ENCODE data around the gene SPRED2. TPM values are rescaled to one million over a fixed set of nuclear protein-coding genes. Genes with fewer than 3 reads are reported as not detected.

The SPRED2 gene
- total RNA-seq, 1 donor from 2014 or later: 54.5 TPM

GRCh38 chr2:65379721-65380171 is 52.7 kb downstream of the SPRED2 start:
- Mint-ChIP-seq H3K27me3 (ENCODE audit: unreplicated experiment) (peaks cover 4% of the 10 kb centered on the region), H3K9me3 (ENCODE audit: unreplicated experiment) (no peaks in the 10 kb centered on the region), H3K27ac (ENCODE audit: unreplicated experiment) (peak overlapping the region; percentile 17), H3K36me3 (ENCODE audit: unreplicated experiment) (no peaks in the 10 kb centered on the region), H3K4me3 (ENCODE audit: unreplicated experiment) (no peak overlapping the region), H3K4me1 (ENCODE audit: low read depth, unreplicated experiment) (peaks cover 47% of the 10 kb centered on the region)
- DNase-seq: no peak
- no peak for TF ChIP-seq CTCF (IDR thresholded peaks at IDR 0.05; ENCODE audit: partially characterized antibody, unreplicated experiment)

GRCh38 chr2:65379223-65379622 is 53.2 kb downstream of the SPRED2 start:
- peaks cover 45% of the 10 kb centered on the region for H3K4me1 Mint-ChIP-seq (ENCODE audit: low read depth, unreplicated experiment)
- TF ChIP-seq CTCF (IDR thresholded peaks at IDR 0.05; ENCODE audit: partially characterized antibody, unreplicated experiment): no peak
- DNase-seq: no peak
- no peaks in the 10 kb centered on the region for H3K36me3 Mint-ChIP-seq (ENCODE audit: unreplicated experiment)
- H3K9me3 Mint-ChIP-seq (ENCODE audit: unreplicated experiment): no peaks in the 10 kb centered on the region
- H3K27me3 Mint-ChIP-seq (ENCODE audit: unreplicated experiment): peaks cover 2% of the 10 kb centered on the region
- no peak overlapping the region for H3K4me3 Mint-ChIP-seq (ENCODE audit: unreplicated experiment)
- peak overlapping the region; percentile 17 for H3K27ac Mint-ChIP-seq (ENCODE audit: unreplicated experiment)

DNA sequence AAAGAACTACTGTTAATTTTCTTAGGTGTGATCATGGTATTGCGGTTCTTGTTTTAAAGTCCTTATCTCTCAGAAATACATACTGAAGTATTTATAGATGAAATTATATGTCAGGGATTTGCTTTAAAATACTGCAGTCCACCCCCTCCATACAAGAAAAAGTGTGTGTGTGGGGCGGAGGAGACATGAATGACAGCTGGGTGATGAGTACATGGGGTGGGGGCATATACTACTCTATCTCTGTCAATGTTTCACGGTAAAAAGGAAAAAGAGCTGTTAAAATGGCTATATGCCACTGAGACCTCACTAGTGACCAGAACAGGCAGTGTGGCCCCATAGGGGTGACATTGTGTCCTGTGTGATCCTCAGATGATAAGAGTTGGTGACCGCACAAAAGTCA is 54.1 kb downstream of the SPRED2 start:
- no peaks in the 10 kb centered on the region for H3K9me3 Mint-ChIP-seq (ENCODE audit: unreplicated experiment)
- no peaks in the 10 kb centered on the region for H3K27me3 Mint-ChIP-seq (ENCODE audit: unreplicated experiment)
- no peak overlapping the region for H3K27ac Mint-ChIP-seq (ENCODE audit: unreplicated experiment)
- DNase-seq: no peak
- TF ChIP-seq CTCF (IDR thresholded peaks at IDR 0.05; ENCODE audit: partially characterized antibody, unreplicated experiment): no peak
- no peak overlapping the region for H3K4me3 Mint-ChIP-seq (ENCODE audit: unreplicated experiment)
- H3K4me1 Mint-ChIP-seq (ENCODE audit: low read depth, unreplicated experiment): peaks cover 42% of the 10 kb centered on the region
- no peaks in the 10 kb centered on the region for H3K36me3 Mint-ChIP-seq (ENCODE audit: unreplicated experiment)

DNA sequence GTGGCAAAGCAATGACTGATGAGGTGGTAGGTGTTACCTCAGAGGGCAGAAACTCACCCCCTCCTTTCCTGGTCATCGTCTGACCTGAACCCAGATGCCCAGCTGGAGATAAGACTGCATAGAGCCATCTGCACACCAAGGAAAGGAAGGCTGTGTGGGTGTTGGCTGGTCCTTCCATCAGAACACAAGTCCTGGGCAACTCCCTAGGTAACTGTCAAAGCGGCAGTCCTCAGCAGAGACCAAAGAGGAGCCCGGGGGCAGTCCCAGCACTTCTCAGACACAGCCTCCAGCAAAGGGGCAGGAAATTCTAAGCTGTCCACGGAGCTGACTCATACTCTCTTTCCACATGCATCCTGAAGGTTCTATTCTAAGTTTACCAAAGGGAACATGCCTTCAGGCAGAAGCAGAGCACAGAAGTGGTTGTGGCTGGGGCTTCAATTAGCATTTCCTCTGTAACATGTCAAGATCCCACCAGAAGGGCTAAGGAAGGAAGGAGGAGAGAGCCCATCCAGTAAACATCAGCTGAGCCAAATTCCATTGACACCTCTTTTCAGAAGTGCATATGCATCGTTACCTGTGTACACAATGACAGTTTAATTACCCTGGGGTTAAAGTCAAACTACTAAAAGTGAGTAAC is 54.7 kb downstream of the SPRED2 start:
- Mint-ChIP-seq H3K9me3 (ENCODE audit: unreplicated experiment) (no peaks in the 10 kb centered on the region), H3K36me3 (ENCODE audit: unreplicated experiment) (no peaks in the 10 kb centered on the region), H3K4me3 (ENCODE audit: unreplicated experiment) (no peak overlapping the region), H3K27me3 (ENCODE audit: unreplicated experiment) (no peaks in the 10 kb centered on the region), H3K4me1 (ENCODE audit: low read depth, unreplicated experiment) (peaks cover 41% of the 10 kb centered on the region), H3K27ac (ENCODE audit: unreplicated experiment) (no peak overlapping the region)
- TF ChIP-seq CTCF (IDR thresholded peaks at IDR 0.05; ENCODE audit: partially characterized antibody, unreplicated experiment): no peak
- DNase-seq: no peak

GRCh38 chr2:65375723-65376122 is 56.7 kb downstream of the SPRED2 start:
- Mint-ChIP-seq H3K27me3 (ENCODE audit: unreplicated experiment) (no peaks in the 10 kb centered on the region), H3K9me3 (ENCODE audit: unreplicated experiment) (peaks cover under 1% of the 10 kb centered on the region), H3K4me3 (ENCODE audit: unreplicated experiment) (no peak overlapping the region), H3K36me3 (ENCODE audit: unreplicated experiment) (no peaks in the 10 kb centered on the region), H3K4me1 (ENCODE audit: low read depth, unreplicated experiment) (peaks cover 45% of the 10 kb centered on the region), H3K27ac (ENCODE audit: unreplicated experiment) (peak overlapping the region; percentile 7)
- no peak for TF ChIP-seq CTCF (IDR thresholded peaks at IDR 0.05; ENCODE audit: partially characterized antibody, unreplicated experiment)
- DNase-seq: no peak

All from glutamatergic neuron (in vitro differentiated cells).